Liver (tissue), 9 donors: Measurements from ENCODE around the gene BACH2. TPM values are rescaled to one million over a fixed set of nuclear protein-coding genes. Genes with fewer than 3 reads are reported as not detected.

ENCODE experiments used
- DNase-seq: peaks from one replicate; pipeline ENCODE4 v3.0.0-alpha.2; 2017; ENCODE audit warnings: low spot score
- H3K27ac ChIP-seq, 2 donors: one replicate each; pipeline ENCODE4 v1.7.0; 2013; ENCODE audit warnings: inconsistent platforms in 2 of 2, low read length in 2 of 2, control low read depth in 1 of 2, low read depth in 1 of 2, mild to moderate bottlenecking in 1 of 2
- H3K27me3 ChIP-seq, 4 donors: one replicate each; pipeline versions ENCODE4 v1.6.1 to v1.7.0; 2013; ENCODE audit warnings: low read length in 3 of 4, inconsistent platforms in 1 of 4, mild to moderate bottlenecking in 1 of 4, moderate library complexity in 1 of 4; ENCODE audit not compliant: control insufficient read depth in 4 of 4, insufficient read depth in 4 of 4
- H3K36me3 ChIP-seq, 4 donors: one replicate each; pipeline versions ENCODE4 v1.6.1 to v1.7.0; 2013; ENCODE audit warnings: low read length in 3 of 4, mild to moderate bottlenecking in 3 of 4, low read depth in 1 of 4, moderate library complexity in 1 of 4; ENCODE audit not compliant: control insufficient read depth in 4 of 4, insufficient read depth in 3 of 4
- H3K4me1 ChIP-seq, 4 donors: one replicate each; pipeline versions ENCODE4 v1.6.1 to v1.7.0; 2013; ENCODE audit warnings: low read length in 3 of 4, mild to moderate bottlenecking in 3 of 4, moderate library complexity in 1 of 4; ENCODE audit not compliant: control insufficient read depth in 4 of 4, insufficient read depth in 4 of 4
- H3K4me3 ChIP-seq, 3 donors: one replicate each; pipeline versions ENCODE4 v1.6.1 to v1.7.0; 2013; ENCODE audit warnings: low read length in 3 of 3, control low read depth in 1 of 3, low read depth in 1 of 3, mild to moderate bottlenecking in 1 of 3
- H3K9ac ChIP-seq, 2 donors: one replicate each; pipeline ENCODE4 v1.7.0; 2013; ENCODE audit warnings: low read length in 2 of 2, mild to moderate bottlenecking in 2 of 2, moderate library complexity in 2 of 2, control low read depth in 1 of 2, low read depth in 1 of 2
- H3K9me3 ChIP-seq, 4 donors: one replicate each; pipeline versions ENCODE4 v1.6.1 to v1.7.0; 2013; ENCODE audit warnings: low read length in 3 of 4; ENCODE audit not compliant: control insufficient read depth in 4 of 4
- ATF3 ChIP-seq: IDR thresholded peaks from 2 replicates; pipeline ENCODE4 v1.6.1; 2016; ENCODE audit warnings: antibody characterized with exemption
- CTCF ChIP-seq: fragments of 150-350 bp; IDR thresholded peaks from 2 replicates; pipeline ENCODE4 v1.5.1; 2017; ENCODE audit warnings: improper control_type of control experiment, low read depth, low read length; ENCODE audit not compliant: missing input control
- EGR1 ChIP-seq, 2 donors: IDR thresholded peaks; 2 replicates each; pipeline ENCODE4 v1.6.1; 2016 to 2018; ENCODE audit warnings: antibody characterized with exemption in 2 of 2, low read depth in 2 of 2
- FOXA2 ChIP-seq: IDR thresholded peaks from 2 replicates; pipeline ENCODE4 v1.6.1; 2016; ENCODE audit warnings: antibody characterized with exemption
- GABPA ChIP-seq, 2 donors: IDR thresholded peaks in 1 of 2; conservative IDR thresholded peaks in 1 of 2; 2 replicates each; pipeline ENCODE4 v1.6.1; 2016; ENCODE audit warnings: antibody characterized with exemption in 2 of 2, mild to moderate bottlenecking in 1 of 2, moderate library complexity in 1 of 2
- HNF4A ChIP-seq, 2 donors: conservative IDR thresholded peaks; 2 replicates each; pipeline ENCODE4 v1.6.1; 2016; ENCODE audit warnings: antibody characterized with exemption in 2 of 2, mild to moderate bottlenecking in 2 of 2
- HNF4G ChIP-seq: IDR thresholded peaks from 2 replicates; pipeline ENCODE4 v1.6.1; 2016; ENCODE audit warnings: antibody characterized with exemption
- NR2F2 ChIP-seq: IDR thresholded peaks from 2 replicates; pipeline ENCODE4 v1.6.1; 2016; ENCODE audit warnings: antibody characterized with exemption
- RAD21 ChIP-seq, 2 donors: IDR thresholded peaks; 2 replicates each; pipeline ENCODE4 v1.6.1; 2016; ENCODE audit warnings: antibody characterized with exemption in 2 of 2, mild to moderate bottlenecking in 2 of 2
- REST ChIP-seq: IDR thresholded peaks from 2 replicates; pipeline ENCODE4 v1.6.1; 2016; ENCODE audit warnings: antibody characterized with exemption, mild to moderate bottlenecking
- RXRA ChIP-seq, 2 donors: IDR thresholded peaks; 2 replicates each; pipeline ENCODE4 v1.6.1; 2017 to 2018; ENCODE audit warnings: antibody characterized with exemption in 2 of 2, mild to moderate bottlenecking in 1 of 2
- SP1 ChIP-seq: IDR thresholded peaks from 2 replicates; pipeline ENCODE4 v1.6.1; 2018; ENCODE audit warnings: antibody characterized with exemption, mild to moderate bottlenecking
- YY1 ChIP-seq: IDR thresholded peaks from 2 replicates; pipeline ENCODE4 v1.6.1; 2016; ENCODE audit warnings: antibody characterized with exemption, mild to moderate bottlenecking
- ZBTB33 ChIP-seq: IDR thresholded peaks from 2 replicates; pipeline ENCODE4 v1.6.1; 2016; ENCODE audit warnings: antibody characterized with exemption
- WGBS: extraction: QIAGEN DNeasy Blood & Tissue Kit; methylation state at CpG from one replicate; pipeline ENCODE4 v1.1.7; 2013; 5-methylcytosine and 5-hydroxymethylcytosine counted together
- polyA plus RNA-seq, 2 donors: library from polyadenylated mRNA; stranded (reverse) in 1 of 2; unstranded in 1 of 2; fragments of 200-250 nt in 1 of 2; fragments of >200 nt in 1 of 2; fragmentation: Nextera tagmentation in 1 of 2; extraction: Ambion mirVana in 1 of 2; gene quantifications; one replicate each; pipeline versions ENCODE4 v1.2.1 to v1.2.3, GENCODE V29; 2013 to 2015
- total RNA-seq, 2 donors: library from RNA; depleted of rRNA; stranded (reverse); fragments of >200 nt; gene quantifications; one replicate each; pipeline ENCODE4 v1.2.3, GENCODE V29; 2014
- donor health status: healthy.
- donor health status: healthy.
- donor health status: healthy.
- donor health status: healthy.
- donor health status: healthy.

BACH2 gene
- total and polyA plus RNA-seq, 4 donors, result 1.9 to 3.7 (median 1.9) TPM

- H3K4me1 ChIP-seq, result no peaks in the 10 kb centered on the region
- no peaks in the 10 kb centered on the region for H3K9me3 ChIP-seq
- TF ChIP-seq HNF4A (conservative IDR thresholded peaks at IDR 0.05) (no peak), RXRA (IDR thresholded peaks at IDR 0.05) (peak in 1 of 2 donors; percentile 11)
- H3K9ac ChIP-seq, result no peak overlapping the region
- no peaks in the 10 kb centered on the region for H3K36me3 ChIP-seq
- no peaks in the 10 kb centered on the region for H3K27me3 ChIP-seq
- no peak for DNase-seq
- no peak overlapping the region for H3K4me3 ChIP-seq
- WGBS, result 86% methylated on average over 4 of the region's 4 CpGs
- no peak overlapping the region for H3K27ac ChIP-seq
Measured at GRCh38 chr6:89989742-89990141, 306.9 kb downstream of the BACH2 start.

GRCh38 chr6:89987830-89988229 is 308.8 kb downstream of the BACH2 start:
- no peak for DNase-seq
- WGBS, result 90% methylated on average over 2 of the region's 2 CpGs
- Histone ChIP-seq H3K4me1 (no peaks in the 10 kb centered on the region), H3K27ac (no peak overlapping the region), H3K9me3 (no peaks in the 10 kb centered on the region), H3K36me3 (no peaks in the 10 kb centered on the region), H3K9ac (no peak overlapping the region), H3K27me3 (no peaks in the 10 kb centered on the region), H3K4me3 (no peak overlapping the region)
- no peak for TF ChIP-seq HNF4G
- TF ChIP-seq RAD21 (IDR thresholded peaks at IDR 0.05), result no peak
- TF ChIP-seq REST, result no peak
- TF ChIP-seq GABPA (IDR thresholded peaks at IDR 0.05 in 1 of 2, conservative IDR thresholded peaks at IDR 0.05 in 1 of 2), result no peak

- no peaks in the 10 kb centered on the region for H3K4me1 ChIP-seq
- no peaks in the 10 kb centered on the region for H3K9me3 ChIP-seq
- H3K27ac ChIP-seq, result no peak overlapping the region
- WGBS, result 96% methylated on average over 3 of the region's 3 CpGs
- TF ChIP-seq RXRA (IDR thresholded peaks at IDR 0.05) (no peak), SP1 (no peak), FOXA2 (no peak), NR2F2 (no peak), EGR1 (IDR thresholded peaks at IDR 0.05; ENCODE audit: low read depth in 2 of 2) (no peak), CTCF (no peak), GABPA (IDR thresholded peaks at IDR 0.05 in 1 of 2, conservative IDR thresholded peaks at IDR 0.05 in 1 of 2) (no peak), YY1 (no peak), ZBTB33 (no peak), HNF4G (no peak), ATF3 (no peak), RAD21 (IDR thresholded peaks at IDR 0.05) (no peak)
- no peak for DNase-seq
- no peaks in the 10 kb centered on the region for H3K27me3 ChIP-seq
- H3K4me3 ChIP-seq, result no peak overlapping the region
- no peak overlapping the region for H3K9ac ChIP-seq
- no peaks in the 10 kb centered on the region for H3K36me3 ChIP-seq
Measured at GRCh38 chr6:89987140-89987539, 309.5 kb downstream of the BACH2 start.
